GM12875 (cell line): ENCODE measurements around the gene SLC10A7.

ENCODE experiments used
- H3K4me3 ChIP-seq: one replicate; pipeline ENCODE4 v1.5.1; 2011; ENCODE audit warnings: low read depth, low read length, control low read depth
- TF ChIP-seq, protein P1 (sequence below): IDR thresholded peaks from 2 replicates; pipeline ENCODE4 v1.5.1; 2011; ENCODE audit warnings: low read depth, mild to moderate bottlenecking, control low read depth, inconsistent platforms, low read length, moderate library complexity, borderline replicate concordance; ENCODE audit not compliant: insufficient read depth

The SLC10A7 gene

DNA sequence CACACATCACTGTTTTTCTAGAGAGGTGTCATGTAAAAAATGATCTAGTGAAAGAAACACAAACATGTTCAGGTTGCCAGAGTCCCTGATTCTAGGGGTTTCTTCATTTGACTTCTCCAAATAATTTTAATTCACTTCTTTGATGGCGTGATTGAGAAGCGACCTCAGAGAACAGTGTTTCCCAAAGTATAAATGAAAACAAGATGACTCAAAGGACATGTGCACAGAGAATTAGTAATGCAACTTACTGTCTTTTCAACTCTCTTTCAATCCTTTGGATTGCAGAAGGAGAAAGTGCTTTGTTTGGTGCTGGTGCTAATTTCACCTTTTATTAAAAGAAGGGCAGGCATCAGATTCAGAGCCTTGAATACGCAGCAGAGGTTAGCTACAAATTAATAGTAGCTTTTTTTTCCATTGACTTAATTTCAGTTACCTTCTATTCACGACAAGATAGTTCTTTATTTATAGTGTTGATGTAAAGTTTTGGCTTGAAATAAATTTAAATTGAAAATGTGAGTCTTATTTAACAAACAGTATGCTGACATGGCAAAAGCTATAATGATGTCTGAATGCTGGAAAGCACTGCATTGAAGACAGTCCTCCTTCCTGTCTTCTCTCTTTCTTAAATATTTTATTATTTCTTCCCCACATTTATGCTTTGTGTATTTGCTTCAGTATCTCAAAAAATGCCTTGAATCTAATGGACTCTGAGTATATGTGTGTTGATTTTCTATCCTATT lies 85.1 kb downstream of the SLC10A7 start:
- TF ChIP-seq, protein P1, sequence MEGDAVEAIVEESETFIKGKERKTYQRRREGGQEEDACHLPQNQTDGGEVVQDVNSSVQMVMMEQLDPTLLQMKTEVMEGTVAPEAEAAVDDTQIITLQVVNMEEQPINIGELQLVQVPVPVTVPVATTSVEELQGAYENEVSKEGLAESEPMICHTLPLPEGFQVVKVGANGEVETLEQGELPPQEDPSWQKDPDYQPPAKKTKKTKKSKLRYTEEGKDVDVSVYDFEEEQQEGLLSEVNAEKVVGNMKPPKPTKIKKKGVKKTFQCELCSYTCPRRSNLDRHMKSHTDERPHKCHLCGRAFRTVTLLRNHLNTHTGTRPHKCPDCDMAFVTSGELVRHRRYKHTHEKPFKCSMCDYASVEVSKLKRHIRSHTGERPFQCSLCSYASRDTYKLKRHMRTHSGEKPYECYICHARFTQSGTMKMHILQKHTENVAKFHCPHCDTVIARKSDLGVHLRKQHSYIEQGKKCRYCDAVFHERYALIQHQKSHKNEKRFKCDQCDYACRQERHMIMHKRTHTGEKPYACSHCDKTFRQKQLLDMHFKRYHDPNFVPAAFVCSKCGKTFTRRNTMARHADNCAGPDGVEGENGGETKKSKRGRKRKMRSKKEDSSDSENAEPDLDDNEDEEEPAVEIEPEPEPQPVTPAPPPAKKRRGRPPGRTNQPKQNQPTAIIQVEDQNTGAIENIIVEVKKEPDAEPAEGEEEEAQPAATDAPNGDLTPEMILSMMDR: no peak
- H3K4me3 ChIP-seq: no peak overlapping the region

DNA sequence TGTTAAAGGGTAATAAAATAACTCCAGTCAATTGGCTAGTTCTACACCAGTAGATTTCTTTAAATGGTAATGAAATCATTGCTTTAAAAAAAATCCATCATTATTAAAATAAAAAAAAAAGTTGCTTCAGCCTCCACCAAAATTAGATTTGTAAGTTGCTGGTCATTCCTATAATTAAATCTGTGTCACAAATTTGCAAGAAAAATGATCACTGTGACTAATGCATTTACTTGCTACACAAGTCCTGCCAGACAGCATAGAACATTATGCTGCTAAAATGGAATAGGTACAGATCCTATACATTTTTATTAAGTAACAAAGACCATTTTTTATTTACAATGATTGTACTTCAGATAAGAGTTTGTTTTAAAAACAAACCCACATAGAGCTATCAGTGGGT lies 85.8 kb downstream of the SLC10A7 start:
- TF ChIP-seq, protein P1: no peak
- no peak overlapping the region for H3K4me3 ChIP-seq

DNA sequence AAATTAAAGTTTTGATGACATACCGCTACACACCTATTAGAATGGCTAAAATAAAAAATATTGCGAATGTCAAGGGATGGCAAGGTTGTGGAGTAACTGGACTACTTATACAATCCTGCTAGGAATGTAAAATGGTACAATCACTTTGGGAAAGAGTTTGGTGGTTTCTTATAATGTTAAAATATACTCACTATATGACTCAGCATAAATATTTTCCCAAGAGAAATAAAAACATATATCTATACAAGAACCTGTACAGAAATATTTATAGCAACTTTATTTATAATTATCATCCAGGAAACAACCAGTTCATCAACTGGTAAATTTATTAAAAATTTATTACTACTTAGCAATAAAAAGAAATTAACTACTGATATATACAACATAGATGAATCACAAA lies 89.7 kb downstream of the SLC10A7 start:
- TF ChIP-seq, protein P1: no peak
- no peak overlapping the region for H3K4me3 ChIP-seq

DNA sequence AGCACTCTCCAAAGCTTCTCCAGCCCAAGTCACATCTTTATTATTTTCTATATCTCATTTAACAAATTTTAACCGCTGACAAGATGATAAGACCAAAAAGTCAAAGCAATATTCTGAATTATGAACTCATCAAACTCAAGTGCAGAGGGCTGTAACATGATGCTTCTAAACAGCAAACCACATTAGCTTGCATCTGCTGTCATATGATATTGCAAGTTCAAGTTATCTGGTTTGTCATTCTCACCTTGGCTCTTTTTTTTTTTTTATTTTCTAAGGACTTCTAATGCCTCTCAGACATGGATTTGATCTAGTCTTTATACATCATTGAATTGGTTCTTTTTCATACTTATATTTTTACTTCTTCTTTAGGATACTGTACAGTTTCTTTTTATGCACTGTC lies 93.4 kb downstream of the SLC10A7 start:
- H3K4me3 ChIP-seq: no peak overlapping the region
- TF ChIP-seq, protein P1: no peak

DNA sequence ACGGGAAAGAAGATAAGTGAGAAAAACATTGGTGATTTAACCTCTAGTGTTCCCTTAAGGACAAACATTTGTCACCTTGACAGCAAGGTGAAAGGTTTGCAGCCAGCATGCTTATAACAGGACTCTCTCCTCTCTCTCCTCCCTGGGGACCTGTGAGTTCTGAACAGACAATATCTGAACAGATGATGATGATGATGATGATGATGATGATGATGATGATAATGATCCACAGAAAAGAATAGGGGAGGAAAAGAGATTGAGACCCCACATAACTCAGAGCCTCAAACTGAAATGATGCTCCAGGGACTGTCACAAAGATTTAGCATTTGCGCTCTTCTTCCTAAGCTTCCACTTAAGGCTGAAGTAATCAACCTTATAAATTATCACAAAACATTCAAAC lies 103.9 kb downstream of the SLC10A7 start:
- no peak overlapping the region for H3K4me3 ChIP-seq
- TF ChIP-seq, protein P1: no peak

DNA sequence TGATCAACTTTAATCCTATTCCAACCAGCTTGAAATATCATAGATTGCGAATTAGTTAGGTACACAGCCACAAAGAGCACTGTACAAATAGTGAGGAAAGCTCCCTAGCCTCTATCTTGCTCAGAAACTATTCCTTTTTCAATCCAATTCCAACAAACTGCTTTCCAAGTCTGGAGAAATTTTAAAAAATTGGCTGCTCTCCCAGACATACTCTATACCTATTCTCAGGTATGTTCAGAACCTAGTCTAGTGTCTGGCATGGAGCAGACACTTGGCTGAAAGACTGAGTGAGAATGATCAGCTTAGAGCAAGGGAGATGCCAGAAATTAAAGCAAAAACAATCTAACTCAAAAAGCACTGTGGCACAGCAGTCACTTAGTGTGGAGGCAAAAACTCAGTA lies 105.9 kb downstream of the SLC10A7 start:
- TF ChIP-seq, protein P1: no peak

DNA sequence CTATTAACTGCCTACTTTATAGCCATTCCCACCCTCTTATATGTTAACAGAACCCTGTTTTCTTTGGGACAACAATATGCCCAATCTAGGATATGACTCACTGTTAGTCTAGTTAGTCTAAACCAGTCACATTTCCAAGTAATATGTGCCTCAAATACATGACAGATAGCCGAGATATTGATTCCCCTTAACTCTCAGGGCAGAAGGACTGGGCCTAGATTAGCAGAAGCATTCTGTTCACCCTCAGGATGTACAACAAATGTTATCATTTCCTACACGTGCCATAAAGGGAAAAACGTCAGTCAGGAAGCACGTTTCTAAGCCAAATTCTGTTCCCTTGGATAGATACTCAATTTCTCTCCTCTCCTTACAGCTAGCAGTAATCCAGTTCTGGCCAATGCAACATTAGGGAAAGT lies 114.1 kb downstream of the SLC10A7 start:
- H3K4me3 ChIP-seq: no peak overlapping the region
- TF ChIP-seq, protein P1: no peak

More for the DNA sequence above, 105.9 kb downstream of the SLC10A7 start:
- no peak overlapping the region for H3K4me3 ChIP-seq
